Tibial nerve (tissue), 4 donors: ENCODE results near the gene CRY1.

Experiments
- CTCF ChIP-seq, 5 experiments: fragments of 200-600 bp in 3 of 5; fragments of 450-650 bp in 2 of 5; sonication (generic) in 3 of 5; IDR thresholded peaks; one replicate each; pipeline ENCODE4 v1.5.1; 2016 to 2019; ENCODE audit warnings: antibody characterized with exemption in 5 of 5, mild to moderate bottlenecking in 3 of 5, moderate library complexity in 2 of 5
- EP300 ChIP-seq, 2 donors: sonication (generic); formaldehyde crosslinking; IDR thresholded peaks; one replicate each; pipeline ENCODE4 v1.6.1; 2017; ENCODE audit warnings: antibody characterized with exemption in 2 of 2, mild to moderate bottlenecking in 1 of 2
- POLR2A ChIP-seq, 2 donors: fragments of 450-650 bp; IDR thresholded peaks; one replicate each; pipeline ENCODE4 v1.6.1; 2017; ENCODE audit warnings: antibody characterized with exemption in 2 of 2, mild to moderate bottlenecking in 2 of 2, moderate library complexity in 2 of 2

- TF ChIP-seq CTCF (IDR thresholded peaks at IDR 0.05): no peak
- no peak for TF ChIP-seq POLR2A (IDR thresholded peaks at IDR 0.05)
- TF ChIP-seq EP300 (IDR thresholded peaks at IDR 0.05): no peak
Observed at GRCh38 chr12:106999446-106999845, 93.9 kb downstream of the CRY1 start.
